HCT116 (cell line): ENCODE results near the gene ZNF423. TPM values are rescaled to one million over a fixed set of nuclear protein-coding genes. Genes with fewer than 3 reads are reported as not detected.

Experiments
- ATAC-seq: fragments of 200-7000 bp; cut with Tn5 transposase; 2 replicates; pipeline ENCODE4 v1.9.1; 2020; ENCODE audit warnings: mild to moderate bottlenecking, moderate library complexity
- BruUV-seq: library from RNA; stranded (reverse); fragments of 400-500 nt; replicated peaks from 2 replicates; lab custom pipeline; 2021; lab: Mats Ljungman, UMichigan
- CTCF ChIA-PET: fragments of 300-600 bp; sonication (Branson Sonifier 250); formaldehyde crosslinking; loops from one replicate; lab custom pipeline; 2021; ENCODE audit warnings: antibody characterized with exemption; lab: Charles Lee
- POLR2A ChIA-PET: fragments of 300-600, 350-600 bp; sonication (Branson Sonifier 250); formaldehyde crosslinking; loops from one replicate; lab custom pipeline; 2021; ENCODE audit warnings: antibody characterized with exemption; lab: Charles Lee
- RAD21 ChIA-PET, 2 experiments: fragments of 300-600 bp; sonication (Branson Sonifier 250); formaldehyde crosslinking; loops; one replicate each; lab custom pipeline; 2023; ENCODE audit warnings: low total read pairs in 2 of 2; ENCODE audit not compliant: uncharacterized antibody in 2 of 2, unreplicated experiment in 2 of 2, low non-redundant PET in 1 of 2; lab: Charles Lee
- DNase-seq: peaks from one replicate; pipeline ENCODE4 v3.0.0-alpha.2; 2010; ENCODE audit warnings: low read depth, low spot score
- H2AFZ ChIP-seq: fragments of 200-600 bp; shearing (Covaris generic), sonication (generic); 2 replicates; pipeline ENCODE4 v1.6.1; 2017; ENCODE audit warnings: low read depth, mixed run types, mixed read lengths, antibody characterized with exemption, low read length; ENCODE audit not compliant: poor library complexity, severe bottlenecking
- H3K27ac ChIP-seq: 2 replicates; pipeline ENCODE4 v1.5.1; 2012; ENCODE audit warnings: low read depth, low read length
- H3K27me3 ChIP-seq: fragments of 200-600 bp; sonication (generic); 2 replicates; pipeline ENCODE4 v1.6.1; 2016; ENCODE audit warnings: mixed run types, low read length, mixed read lengths; ENCODE audit not compliant: insufficient read depth
- H3K36me3 ChIP-seq, 2 experiments: fragments of 200-500 bp in 1 of 2; fragments of 200-600 bp in 1 of 2; sonication (Bioruptor generic) in 1 of 2; sonication (generic) in 1 of 2; 2 replicates each; pipeline versions ENCODE4 v1.5.1 to v1.6.1; 2014 to 2016; ENCODE audit warnings: low read length in 2 of 2, inconsistent platforms in 1 of 2, mixed read lengths in 1 of 2, mixed run types in 1 of 2; ENCODE audit not compliant: insufficient read depth in 2 of 2, control insufficient read depth in 1 of 2
- H3K4me1 ChIP-seq, 2 experiments: fragments of 200-600 bp in 1 of 2; sonication (generic) in 1 of 2; 2 replicates each; pipeline versions ENCODE4 v1.5.1 to v1.6.1; 2012 to 2017; ENCODE audit warnings: low read length in 2 of 2, inconsistent platforms in 1 of 2, mild to moderate bottlenecking in 1 of 2, mixed read lengths in 1 of 2, mixed run types in 1 of 2, moderate library complexity in 1 of 2; ENCODE audit not compliant: insufficient read depth in 2 of 2, control insufficient read depth in 1 of 2
- H3K4me2 ChIP-seq: fragments of 200-600 bp; sonication (generic); 2 replicates; pipeline ENCODE4 v1.6.1; 2017; ENCODE audit warnings: mixed run types, low read length, mixed read lengths
- H3K4me3 ChIP-seq, 2 experiments: fragments of 200-600 bp in 1 of 2; sonication (generic) in 1 of 2; replicated peaks in 1 of 2; 2 replicates each; pipeline ENCODE4 v1.5.1; 2011 to 2016; ENCODE audit warnings: low read length in 2 of 2, control low read depth in 1 of 2, low read depth in 1 of 2, mild to moderate bottlenecking in 1 of 2, mixed read lengths in 1 of 2, mixed run types in 1 of 2
- H3K79me2 ChIP-seq: fragments of 200-600 bp; sonication (generic); 2 replicates; pipeline ENCODE4 v1.6.1; 2017; ENCODE audit warnings: mild to moderate bottlenecking, mixed run types, low read length, moderate library complexity, mixed read lengths; ENCODE audit not compliant: insufficient read depth
- H3K9ac ChIP-seq: fragments of 200-600 bp; sonication (generic); 2 replicates; pipeline ENCODE4 v1.6.1; 2016; ENCODE audit warnings: low read length, mixed read lengths
- H3K9me2 ChIP-seq: fragments of 200-600 bp; sonication (generic), shearing (Covaris generic); 2 replicates; pipeline ENCODE4 v1.6.1; 2017; ENCODE audit warnings: mixed run types, mild to moderate bottlenecking, moderate library complexity; ENCODE audit not compliant: insufficient read depth
- H3K9me3 ChIP-seq, 2 experiments: fragments of 200-500 bp in 1 of 2; fragments of 200-600 bp in 1 of 2; sonication (Bioruptor generic) in 1 of 2; sonication (generic) in 1 of 2; 2 replicates each; pipeline ENCODE4 v1.6.1; 2014 to 2017; ENCODE audit warnings: low read length in 2 of 2, mixed read lengths in 2 of 2, inconsistent platforms in 1 of 2, low read depth in 1 of 2, mild to moderate bottlenecking in 1 of 2, mixed run types in 1 of 2, moderate library complexity in 1 of 2; ENCODE audit not compliant: control insufficient read depth in 1 of 2, insufficient read depth in 1 of 2
- H4K20me1 ChIP-seq: fragments of 200-600 bp; sonication (generic), shearing (Covaris generic); 2 replicates; pipeline ENCODE4 v1.6.1; 2017; ENCODE audit warnings: mixed run types, mild to moderate bottlenecking, moderate library complexity; ENCODE audit not compliant: insufficient read depth
- EGR1 ChIP-seq: IDR thresholded peaks from 2 replicates; pipeline ENCODE4 v1.6.1; 2012; ENCODE audit warnings: low read depth
- EZH2 ChIP-seq: fragments of 200-600 bp; sonication (generic); IDR thresholded peaks from 2 replicates; pipeline ENCODE4 v1.6.1; 2017; ENCODE audit warnings: antibody characterized with exemption, mixed run types
- JUND ChIP-seq: IDR thresholded peaks from 2 replicates; pipeline ENCODE4 v1.6.1; 2012
- ZFX ChIP-seq: fragments of 450-650 bp; IDR thresholded peaks from 2 replicates; pipeline ENCODE4 v1.6.1; 2017
- ZNF274 ChIP-seq: fragments of 200-500 bp; sonication (Bioruptor generic); IDR thresholded peaks from 2 replicates; pipeline ENCODE4 v1.6.1; 2014; ENCODE audit warnings: mild to moderate bottlenecking, low read depth, low read length, inconsistent platforms
- intact Hi-C: fragments of 100-400 bp; cut with micrococcal nuclease; formaldehyde crosslinking; loops from 2 replicates; pipeline ENCODE4 v1.10.0; 2022
- total RNA-seq: library from RNA; stranded (reverse); gene quantifications from one replicate; pipeline ENCODE4 v1.2.1, GENCODE V29; 2021; ENCODE audit not compliant: unreplicated experiment

ZNF423 gene
- total RNA-seq, 1 experiment from 2014 or later = 0.22 TPM

- intact Hi-C loops = no loop called here
- Histone ChIP-seq H3K4me2 (no peak overlapping the region), H3K9ac (no peak overlapping the region), H3K79me2 (no peaks in the 10 kb centered on the region), H3K36me3 (no peaks in the 10 kb centered on the region), H3K27ac (no peak overlapping the region), H3K4me3 (no peak overlapping the region), H3K9me3 (no peaks in the 10 kb centered on the region), H4K20me1 (no peaks in the 10 kb centered on the region), H3K27me3 (peaks cover 9% of the 10 kb centered on the region; the same call in 1 of the 2 replicates), H3K9me2 (no peaks in the 10 kb centered on the region), H2AFZ (no peak overlapping the region), H3K4me1 (no peaks in the 10 kb centered on the region)
- ATAC-seq = no peak
- no peak for TF ChIP-seq ZFX
- ChIA-PET CTCF (no interaction called here), POLR2A (no interaction called here), RAD21 (no interaction called here)
- DNase-seq = no peak
- no TSS peak for BruUV-seq
Observed at GRCh38 chr16:49466881-49467280, 389.0 kb downstream of the ZNF423 start.

DNA sequence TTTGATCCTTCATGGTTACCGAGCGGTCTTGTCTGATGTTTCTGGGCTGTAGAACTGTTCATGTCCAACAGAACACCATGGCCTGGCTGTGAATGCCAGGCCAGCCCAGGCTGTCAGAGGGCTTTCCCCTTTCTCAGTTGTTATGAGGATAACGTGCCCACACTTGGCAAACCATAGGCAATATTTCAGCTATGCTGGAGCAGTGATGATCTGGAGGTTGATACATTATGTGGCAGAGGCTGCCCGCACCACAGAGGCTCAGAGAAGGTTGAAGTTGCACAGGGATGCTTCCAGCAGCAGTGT is 389.4 kb downstream of the ZNF423 start:
- no peaks in the 10 kb centered on the region for H3K4me1 ChIP-seq

More for the DNA sequence above, 389.4 kb downstream of the ZNF423 start:
- no TSS peak for BruUV-seq
- TF ChIP-seq EGR1 (no peak), ZNF274 (no peak), EZH2 (no peak), JUND (no peak)
- intact Hi-C loops = no loop called here
- Histone ChIP-seq H3K4me2 (no peak overlapping the region), H3K27me3 (peaks cover 5% of the 10 kb centered on the region; the same call in 1 of the 2 replicates), H3K79me2 (no peaks in the 10 kb centered on the region), H3K4me3 (no peak overlapping the region), H2AFZ (no peak overlapping the region), H3K9me3 (no peaks in the 10 kb centered on the region), H3K9me2 (no peaks in the 10 kb centered on the region), H3K27ac (no peak overlapping the region), H4K20me1 (no peaks in the 10 kb centered on the region), H3K36me3 (no peaks in the 10 kb centered on the region), H3K9ac (no peak overlapping the region)
- ChIA-PET POLR2A (no interaction called here), RAD21 (no interaction called here), CTCF (no interaction called here)
- ATAC-seq (no peak), DNase-seq (no peak)
